ENCODE measurements around the gene TMED5. TPM values are rescaled to one million over a fixed set of nuclear protein-coding genes. Genes with fewer than 3 reads are reported as not detected.
"Not testable (repeated sequence)": the region's sequence is repeated elsewhere in the genome, so short reads cannot be mapped to it uniquely, and the experiment has no call there.

The TMED5 gene
- polyA plus RNA-seq (2013, experiment 1 of 2; ENCODE audit: insufficient read length): 36.5 TPM
- 34.7 TPM for polyA plus RNA-seq (2013, experiment 2 of 2; ENCODE audit: insufficient read length)

DNA sequence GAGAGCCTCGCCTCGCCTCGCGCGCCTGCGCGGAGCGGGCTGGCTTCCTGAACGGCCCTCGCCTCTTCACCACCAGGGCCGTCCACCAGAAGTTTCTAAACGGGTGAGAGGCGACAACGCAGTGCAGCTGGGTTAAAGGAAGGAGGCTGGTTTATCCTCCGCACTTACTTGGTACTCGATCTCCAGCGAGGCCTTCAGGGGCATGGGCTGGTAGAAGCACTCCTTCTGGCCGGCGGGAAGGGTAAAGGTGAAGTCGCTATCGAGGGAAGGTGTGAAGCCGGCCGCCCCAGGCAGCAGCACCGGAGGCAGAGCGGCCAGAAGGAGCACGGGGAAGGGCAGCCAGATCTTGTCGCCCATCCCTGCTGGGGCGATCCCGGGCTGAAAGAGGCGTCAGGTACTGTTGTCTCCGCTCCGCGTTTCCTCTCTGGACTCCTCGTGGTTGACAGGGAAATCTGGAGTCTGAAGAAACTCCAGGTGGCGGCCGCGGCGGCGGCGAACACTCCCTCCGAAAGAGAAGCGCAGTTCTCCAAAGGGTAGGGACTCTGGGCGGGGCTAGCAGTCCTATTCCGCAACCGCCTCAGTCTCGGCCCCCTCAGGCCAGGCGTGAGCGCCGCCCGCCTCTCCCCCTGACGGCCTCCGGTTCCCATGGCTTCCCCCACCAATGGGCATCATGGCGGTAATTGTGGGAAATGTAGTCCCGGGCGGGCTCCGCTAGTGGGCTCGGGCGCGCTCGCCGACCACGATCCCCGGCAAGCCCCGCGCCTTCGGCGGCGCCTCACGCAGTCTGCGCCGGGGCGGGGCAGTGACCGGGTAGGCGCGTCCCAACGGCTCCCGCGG, at the start of gene TMED5:
TSS of gene TMED5 (minus strand) at position 528 of the 837 bp plus-strand sequence. CDS start at position 357, 171 bp downstream.
- peak; percentile 99 for DNase-seq

DNA sequence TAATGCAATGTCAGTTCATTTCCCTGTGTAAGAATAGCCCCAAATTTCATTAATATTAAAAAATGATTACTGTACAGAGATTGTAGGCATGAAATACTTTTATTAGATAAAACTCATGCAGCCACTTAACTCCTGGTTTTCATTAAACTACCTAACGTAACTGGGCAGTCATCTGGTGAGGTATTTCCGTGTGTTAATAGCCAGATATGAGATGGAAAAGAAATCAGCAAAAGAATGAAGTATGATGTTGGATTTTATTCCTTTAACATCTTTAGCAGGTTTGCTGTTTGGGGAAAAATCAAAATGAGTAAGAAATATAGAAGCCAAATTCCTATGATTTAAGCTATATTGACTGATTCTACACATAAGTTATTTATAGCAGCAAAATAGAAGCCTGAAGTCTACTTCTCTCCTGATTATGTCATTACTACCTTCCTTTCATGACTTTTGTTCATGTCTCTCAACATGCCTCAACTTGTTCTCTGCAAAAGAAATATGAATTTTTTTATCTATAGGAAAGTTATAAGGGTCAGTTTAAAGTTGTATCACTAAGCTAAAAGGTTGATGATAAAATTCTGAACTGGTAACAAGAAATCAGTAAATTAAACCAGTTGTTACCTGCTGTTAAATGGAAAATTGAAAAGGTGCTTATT, 42.9 kb upstream of the TMED5 start:
- no peak for DNase-seq

DNA sequence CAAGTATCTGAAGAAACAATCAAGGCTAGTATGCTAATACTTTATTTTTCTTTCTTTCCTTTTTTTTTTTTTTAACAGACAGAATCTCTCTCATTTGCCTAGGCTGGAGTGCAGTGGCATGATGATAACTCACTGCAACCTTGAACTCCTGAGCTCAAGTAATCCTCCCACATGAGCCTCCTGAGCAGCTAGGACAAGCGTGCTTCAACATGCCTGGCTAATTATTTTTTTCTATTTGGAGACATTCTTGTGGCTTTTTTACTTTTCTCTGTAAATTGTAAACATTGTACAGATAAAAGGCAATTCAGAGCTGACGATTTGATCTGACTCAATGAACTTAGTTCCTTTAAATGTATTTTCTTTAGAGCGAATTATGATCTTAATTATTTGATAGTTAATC, 41.7 kb upstream of the TMED5 start:
- DNase-seq: peak; percentile 23

DNA sequence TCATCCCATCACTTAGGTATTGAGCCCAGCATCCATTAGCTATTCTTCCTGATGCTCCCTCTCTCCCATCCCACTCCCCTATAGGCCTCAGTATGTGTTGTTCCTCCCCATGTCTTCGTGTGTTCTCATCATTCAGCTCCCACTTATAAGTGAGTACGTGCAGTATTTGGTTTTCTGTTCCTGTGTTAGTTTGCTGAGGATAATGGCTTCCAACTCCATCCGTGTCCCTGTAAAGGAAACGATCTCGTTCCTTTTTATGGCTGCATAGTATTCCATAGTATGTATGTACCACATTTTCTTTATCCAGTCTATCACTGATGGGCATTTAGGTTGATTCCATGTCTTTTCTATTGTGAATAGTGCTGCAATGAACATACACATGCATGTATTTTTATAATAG, 40.5 kb upstream of the TMED5 start:
- not testable (repeated sequence) for DNase-seq

GRCh38 chr1:93219443-93219842, 39.2 kb upstream of the TMED5 start:
- DNase-seq: peak; percentile 2

GRCh38 chr1:93215322-93215721, 35.1 kb upstream of the TMED5 start:
- no peak for DNase-seq

DNA sequence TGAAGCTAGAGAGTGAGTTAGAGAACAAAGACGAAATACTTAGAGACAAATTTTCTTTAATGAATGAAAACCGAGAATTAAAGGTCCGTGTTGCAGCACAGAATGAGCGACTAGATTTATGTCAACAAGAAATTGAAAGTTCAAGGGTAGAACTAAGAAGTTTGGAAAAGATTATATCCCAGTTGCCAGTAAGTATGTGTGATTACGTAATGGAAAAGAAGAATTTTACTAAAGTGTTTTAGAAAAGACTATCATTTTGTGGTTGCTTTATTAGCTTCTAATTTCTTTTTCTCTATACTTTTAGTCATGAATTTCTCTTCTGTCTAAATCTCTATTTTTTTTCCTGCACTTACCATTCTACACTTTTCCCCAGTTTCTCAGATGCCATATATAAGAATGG, 27.0 kb upstream of the TMED5 start:
- DNase-seq: no peak

DNA sequence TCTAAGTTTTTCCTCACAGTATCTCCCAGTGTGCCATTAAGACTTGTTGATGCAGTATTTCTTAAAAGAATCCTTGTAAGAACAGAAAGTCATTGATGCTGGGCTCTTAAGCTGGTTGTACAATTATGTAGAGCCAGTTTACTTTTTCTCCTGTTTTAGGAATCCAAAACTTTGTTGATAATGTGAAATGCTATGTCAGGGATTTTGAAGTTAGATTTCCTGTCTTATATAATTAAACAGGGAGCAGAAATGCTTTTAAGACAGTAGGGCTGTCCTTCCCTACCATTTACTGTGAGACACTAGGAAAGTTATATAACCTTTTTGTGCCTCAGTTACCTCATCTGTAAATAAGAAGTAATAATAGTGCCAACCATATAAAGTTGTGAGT, 26.3 kb upstream of the TMED5 start:
- no peak for DNase-seq

DNA sequence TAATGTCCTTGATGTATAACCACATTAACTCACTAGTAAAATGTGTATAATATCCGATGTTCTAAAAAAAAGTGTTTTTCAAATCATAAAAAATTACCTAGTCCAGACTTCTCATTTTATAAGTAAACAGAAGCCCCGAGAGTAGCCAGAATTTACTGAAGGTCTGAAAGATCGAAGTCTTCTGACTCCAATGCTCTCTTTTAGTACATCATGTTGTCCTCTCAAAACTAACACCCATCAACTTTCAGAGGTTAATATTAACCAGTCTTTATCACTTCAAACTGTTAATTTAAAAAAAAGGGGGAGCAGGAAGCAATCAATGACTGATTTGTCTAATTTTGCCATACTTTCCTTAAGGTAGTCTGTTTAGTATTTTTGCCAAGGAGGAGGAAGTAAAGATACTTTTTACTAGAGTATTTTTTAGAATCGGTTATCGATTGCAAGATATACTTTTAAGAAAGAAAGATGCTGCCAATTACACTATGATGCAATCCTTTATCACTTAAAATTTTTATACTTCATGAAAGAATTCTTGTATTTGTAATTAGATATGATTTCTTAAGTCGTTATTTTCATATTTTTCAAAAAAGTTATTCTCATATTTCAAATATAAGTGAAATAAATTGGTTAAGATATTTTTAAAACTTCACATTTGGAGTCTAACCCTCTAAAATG, 25.8 kb upstream of the TMED5 start:
- no peak for DNase-seq

- DNase-seq: no peak
These were observed 20.5 kb upstream of the TMED5 start for GRCh38 chr1:93200714-93201113.

DNA sequence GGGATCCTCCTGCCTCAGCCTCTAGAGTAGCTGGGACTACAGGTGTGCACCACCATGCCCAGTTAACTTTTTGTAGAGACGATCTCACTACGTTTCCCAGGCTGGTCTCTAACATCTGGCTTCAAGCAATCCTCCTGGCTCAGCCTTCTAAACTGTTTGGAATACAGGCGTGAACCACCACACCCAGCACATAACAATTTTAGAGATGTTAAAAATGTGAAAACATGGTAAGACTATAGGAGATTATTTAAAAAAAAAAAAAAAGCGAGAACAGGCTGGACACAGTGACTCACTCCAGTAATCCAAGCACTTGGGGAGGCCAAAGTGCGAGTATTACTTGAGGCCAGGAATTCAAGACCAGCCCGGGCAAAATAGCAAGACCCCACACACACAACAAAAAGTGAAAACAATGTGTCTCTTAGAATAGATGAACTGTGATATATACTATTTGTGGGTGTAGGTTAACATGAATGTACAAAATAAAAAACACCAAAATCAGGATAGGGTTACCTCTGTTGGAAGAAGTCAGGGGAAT, 19.9 kb upstream of the TMED5 start:
- no peak for DNase-seq

- DNase-seq: no peak
These were observed 18.9 kb upstream of the TMED5 start for GRCh38 chr1:93199150-93199549.

GRCh38 chr1:93196591-93196990, 16.4 kb upstream of the TMED5 start:
- peak; percentile 44 for DNase-seq

- no peak for DNase-seq
These were observed 14.2 kb upstream of the TMED5 start for GRCh38 chr1:93194231-93194990.

GRCh38 chr1:93190432-93190831, 10.2 kb upstream of the TMED5 start:
- DNase-seq: no peak

GRCh38 chr1:93186667-93187066, 6.5 kb upstream of the TMED5 start:
- no peak for DNase-seq

- peak; percentile 37 for DNase-seq
These were observed 755 bp upstream of the TMED5 start, which contains the start of gene CCDC18 for GRCh38 chr1:93180723-93181613. TSS of gene CCDC18 (plus strand) at chr1:93180724. CDS start at chr1:93183362, 2,638 bp downstream.

DNA sequence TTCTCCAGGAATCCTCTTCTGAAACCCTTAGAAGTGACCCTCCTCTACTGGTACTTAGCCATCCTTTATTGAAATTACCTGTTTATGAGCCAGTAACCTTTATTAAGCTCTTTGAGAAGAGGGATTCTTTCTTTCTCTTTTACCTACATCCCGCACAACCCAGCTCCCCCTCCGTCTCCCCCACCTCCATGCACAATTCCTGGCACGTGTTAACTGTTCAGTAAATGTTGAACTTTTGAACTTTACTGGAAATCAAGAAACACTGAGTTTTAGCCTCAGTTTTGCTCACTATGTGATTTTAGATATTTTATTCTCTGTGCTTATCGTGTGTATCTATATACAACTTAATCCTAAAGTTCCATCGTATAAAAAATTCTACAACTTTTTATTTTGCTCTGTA, 1.8 kb downstream of the TMED5 start:
- no peak for DNase-seq

DNA sequence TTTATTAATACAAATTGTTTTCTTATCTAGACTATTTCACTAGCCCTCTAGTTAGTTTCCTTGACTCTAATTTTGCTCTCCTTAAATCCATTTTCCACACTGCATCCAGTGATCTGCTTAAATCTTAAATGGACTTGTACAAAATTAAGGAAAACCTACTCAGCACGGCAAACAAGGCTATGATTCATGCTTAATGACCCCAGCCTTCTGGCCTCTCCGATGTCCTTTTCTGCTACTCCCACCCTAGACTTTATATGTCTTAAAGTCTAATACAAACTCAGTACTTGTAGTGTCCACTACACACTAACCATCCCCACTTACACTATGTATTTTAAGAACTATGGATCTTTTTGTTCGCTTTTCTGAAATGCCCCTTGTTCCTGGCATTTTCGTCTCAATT, 2.2 kb downstream of the TMED5 start:
- no peak for DNase-seq

DNA sequence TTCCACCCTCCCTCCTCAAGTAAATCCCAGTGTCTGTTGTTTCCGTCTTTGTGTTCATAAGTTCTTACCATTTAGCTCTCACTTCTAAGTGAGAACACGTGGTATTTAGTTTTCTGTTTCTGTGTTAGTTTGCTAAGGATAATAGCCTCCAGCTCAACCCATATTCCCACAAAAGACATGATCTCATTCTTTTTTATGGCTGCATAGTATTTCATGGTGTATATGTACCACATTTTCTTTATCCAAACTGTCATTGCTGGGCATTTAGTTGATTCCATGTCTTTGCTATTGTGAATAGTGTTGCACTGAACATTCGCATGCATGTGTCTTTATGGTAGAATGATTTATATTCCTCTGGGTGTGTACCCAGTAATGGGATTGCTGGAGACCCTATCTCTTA, 5.6 kb downstream of the TMED5 start:
- DNase-seq: not testable (repeated sequence)

GRCh38 chr1:93172778-93173177, 7.4 kb downstream of the TMED5 start:
- peak; percentile 60 for DNase-seq

All from fibroblast of skin of abdomen (primary cell).